ENCODE data around the gene TMIGD2. TPM values are rescaled to one million over a fixed set of nuclear protein-coding genes. Genes with fewer than 3 reads are reported as not detected.

Gene TMIGD2
- total RNA-seq, 4 donors from 2014 or later = not detected

- Histone ChIP-seq H3K36me3 (no peaks in the 10 kb centered on the region), H3K27ac (no peak overlapping the region), H3K27me3 (peaks cover 19% of the 10 kb centered on the region), H3K4me3 (peak overlapping the region; percentile 4), H3K4me1 (peaks cover 6% of the 10 kb centered on the region), H3K9me3 (no peaks in the 10 kb centered on the region)
- no peak for DNase-seq (ENCODE audit: low spot score in 2 of 2)
- 48% methylated on average over 16 of the region's 18 CpGs for WGBS
- no peak for TF ChIP-seq POLR2A (IDR thresholded peaks at IDR 0.05)
- no peak for TF ChIP-seq POLR2AphosphoS5 (IDR thresholded peaks at IDR 0.05)
- no peak for TF ChIP-seq EP300 (IDR thresholded peaks at IDR 0.05)
- no peak for TF ChIP-seq CTCF (IDR thresholded peaks at IDR 0.05)
These were observed 1.8 kb upstream of the TMIGD2 start for GRCh38 chr19:4303819-4304537.

DNA sequence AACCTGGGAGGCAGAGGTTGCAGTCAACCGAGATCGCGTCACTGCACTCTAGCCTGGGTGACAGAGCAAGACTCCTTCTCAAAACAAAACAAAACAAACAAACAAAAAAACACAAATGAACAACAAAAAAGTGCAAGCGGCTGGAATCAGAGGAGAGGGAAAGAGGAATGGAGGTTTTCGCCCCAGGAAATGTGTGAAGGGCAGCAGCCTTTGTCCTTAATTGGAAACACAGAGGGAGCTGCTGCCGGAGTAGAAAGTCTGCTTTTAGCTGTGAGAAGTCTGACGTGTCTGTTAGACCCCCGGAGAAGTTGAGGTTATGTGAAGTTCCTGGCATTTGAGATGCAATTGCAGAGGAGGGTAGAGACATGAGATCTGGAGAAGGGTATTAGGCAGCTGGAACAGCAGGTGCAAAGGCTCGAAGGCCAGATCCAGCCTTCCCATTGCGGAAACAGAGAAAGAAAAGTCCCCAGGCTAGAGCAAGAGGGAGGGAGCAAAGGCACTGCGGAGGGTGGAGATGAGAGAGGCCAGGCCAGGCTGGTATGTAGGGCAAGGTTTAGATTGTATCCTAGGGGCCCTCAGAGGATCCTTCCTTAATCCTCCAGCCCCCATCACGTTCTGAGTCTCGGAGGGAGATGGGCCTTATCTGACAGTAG, 473 bp downstream of the TMIGD2 start:
- H3K27ac ChIP-seq = no peak overlapping the region

GRCh38 chr19:4300589-4300988, 1.6 kb downstream of the TMIGD2 start:
- no peak overlapping the region for H3K27ac ChIP-seq
- peaks cover 11% of the 10 kb centered on the region for H3K4me1 ChIP-seq
- no peaks in the 10 kb centered on the region for H3K9me3 ChIP-seq
- TF ChIP-seq POLR2A (IDR thresholded peaks at IDR 0.05) (no peak), POLR2AphosphoS5 (IDR thresholded peaks at IDR 0.05) (no peak), CTCF (IDR thresholded peaks at IDR 0.05) (no peak), EP300 (IDR thresholded peaks at IDR 0.05) (no peak)
- H3K4me3 ChIP-seq = no peak overlapping the region
- no peak for DNase-seq (ENCODE audit: low spot score in 2 of 2)
- H3K36me3 ChIP-seq = no peaks in the 10 kb centered on the region
- H3K27me3 ChIP-seq = peaks cover 22% of the 10 kb centered on the region
- 79% methylated on average over 3 of the region's 3 CpGs for WGBS

More for the DNA sequence above, 473 bp downstream of the TMIGD2 start:
- no peak for DNase-seq (ENCODE audit: low spot score in 2 of 2)
- WGBS = 53% methylated on average over 13 of the region's 13 CpGs
- H3K36me3 ChIP-seq = no peaks in the 10 kb centered on the region
- H3K27me3 ChIP-seq = peaks cover 19% of the 10 kb centered on the region
- no peaks in the 10 kb centered on the region for H3K9me3 ChIP-seq
- TF ChIP-seq CTCF (IDR thresholded peaks at IDR 0.05) (no peak), EP300 (IDR thresholded peaks at IDR 0.05) (no peak)
- no peak overlapping the region for H3K4me3 ChIP-seq
- H3K4me1 ChIP-seq = peaks cover 6% of the 10 kb centered on the region

- WGBS = 90% methylated on average over 7 of the region's 8 CpGs
- peaks cover 5% of the 10 kb centered on the region for H3K4me1 ChIP-seq
- TF ChIP-seq CTCF (IDR thresholded peaks at IDR 0.05) (no peak), EP300 (IDR thresholded peaks at IDR 0.05) (no peak), POLR2AphosphoS5 (IDR thresholded peaks at IDR 0.05) (no peak), POLR2A (IDR thresholded peaks at IDR 0.05) (no peak)
- no peak for DNase-seq (ENCODE audit: low spot score in 2 of 2)
- no peak overlapping the region for H3K4me3 ChIP-seq
- peaks cover 13% of the 10 kb centered on the region for H3K27me3 ChIP-seq
- H3K9me3 ChIP-seq = no peaks in the 10 kb centered on the region
- no peak overlapping the region for H3K27ac ChIP-seq
- no peaks in the 10 kb centered on the region for H3K36me3 ChIP-seq
These were observed 3.2 kb downstream of the TMIGD2 start for GRCh38 chr19:4298810-4299550.

Data from suprapubic skin (tissue), 4 donors.